OCI-LY7 (cell line): ENCODE measurements around the gene DCTN5. TPM values are rescaled to one million over a fixed set of nuclear protein-coding genes. Genes with fewer than 3 reads are reported as not detected.

Experiments
- BruUV-seq: library from RNA; stranded (reverse); fragments of 400-500 nt; replicated peaks from 2 replicates; lab custom pipeline; 2021; lab: Mats Ljungman, UMichigan
- CTCF ChIA-PET: fragments of 300-600 bp; sonication (Branson Sonifier 250); formaldehyde crosslinking; loops from one replicate; lab custom pipeline; 2022; ENCODE audit warnings: antibody characterized with exemption; ENCODE audit not compliant: unreplicated experiment; lab: Charles Lee
- POLR2A ChIA-PET: fragments of 300-600 bp; sonication (Branson Sonifier 250); formaldehyde crosslinking; loops from one replicate; lab custom pipeline; 2022; ENCODE audit warnings: antibody characterized with exemption; lab: Charles Lee
- DNase-seq: peaks from one replicate; pipeline ENCODE4 v3.0.0-alpha.2; 2015; ENCODE audit warnings: low spot score
- H2AFZ ChIP-seq: fragments of 200-600 bp; sonication (generic), shearing (Covaris generic); 2 replicates; pipeline ENCODE4 v1.6.1; 2014; ENCODE audit warnings: mild to moderate bottlenecking, antibody characterized with exemption, low read length, moderate library complexity
- H3K27ac ChIP-seq: fragments of 200-600 bp; sonication (generic); 2 replicates; pipeline ENCODE4 v1.5.1; 2014; ENCODE audit warnings: mixed run types, low read depth, mild to moderate bottlenecking, moderate library complexity, low read length, inconsistent platforms; ENCODE audit not compliant: poor library complexity, severe bottlenecking
- H3K36me3 ChIP-seq: fragments of 200-600 bp; sonication (generic); 2 replicates; pipeline ENCODE4 v1.6.1; 2014; ENCODE audit warnings: mild to moderate bottlenecking, antibody characterized with exemption, low read length, moderate library complexity, mixed read lengths; ENCODE audit not compliant: insufficient read depth
- H3K4me1 ChIP-seq: fragments of 200-600 bp; sonication (generic); 2 replicates; pipeline ENCODE4 v1.5.1; 2014; ENCODE audit warnings: mild to moderate bottlenecking, low read length; ENCODE audit not compliant: insufficient read depth, poor library complexity, severe bottlenecking
- H3K4me2 ChIP-seq: fragments of 200-600 bp; sonication (generic); 2 replicates; pipeline ENCODE4 v1.6.1; 2014; ENCODE audit warnings: mild to moderate bottlenecking, low read length
- H3K4me3 ChIP-seq: fragments of 200-600 bp; sonication (generic); 2 replicates; pipeline ENCODE4 v1.5.1; 2014; ENCODE audit warnings: mild to moderate bottlenecking, low read depth, low read length; ENCODE audit not compliant: poor library complexity, severe bottlenecking
- H3K79me2 ChIP-seq: fragments of 200-600 bp; sonication (generic); 2 replicates; pipeline ENCODE4 v1.6.1; 2016; ENCODE audit warnings: low read depth, mild to moderate bottlenecking, low read length, moderate library complexity, mixed read lengths; ENCODE audit not compliant: insufficient read depth
- H3K9me2 ChIP-seq: fragments of 200-600 bp; sonication (generic); 2 replicates; pipeline ENCODE4 v1.6.1; 2016; ENCODE audit warnings: mild to moderate bottlenecking, low read length, mixed read lengths; ENCODE audit not compliant: insufficient read depth
- H3K9me3 ChIP-seq: fragments of 200-600 bp; sonication (generic); 2 replicates; pipeline ENCODE4 v1.6.1; 2014; ENCODE audit warnings: mild to moderate bottlenecking, mixed run types, low read length, mixed read lengths
- H4K20me1 ChIP-seq: fragments of 200-600 bp; sonication (generic); 2 replicates; pipeline ENCODE4 v1.6.1; 2014; ENCODE audit warnings: mild to moderate bottlenecking, antibody characterized with exemption, low read length, moderate library complexity, mixed read lengths; ENCODE audit not compliant: insufficient read depth
- EZH2phosphoT487 ChIP-seq: fragments of 200-600 bp; sonication (generic); IDR thresholded peaks from 2 replicates; pipeline ENCODE4 v1.6.1; 2018; ENCODE audit warnings: low read depth, borderline replicate concordance, mild to moderate bottlenecking, mixed run types, antibody characterized with exemption, low read length, moderate library complexity, mixed read lengths
- intact Hi-C: fragments of 100-400 bp; cut with micrococcal nuclease; formaldehyde crosslinking; loops from one replicate; pipeline ENCODE4 v1.10.0; 2022; ENCODE audit not compliant: unreplicated experiment
- total RNA-seq, 2 experiments: library from RNA; depleted of rRNA in 1 of 2; stranded (reverse); fragments of >200 nt in 1 of 2; shearing (Covaris generic) in 1 of 2; gene quantifications; 2 replicates each; pipeline ENCODE4 v1.2.3, GENCODE V29; 2014 to 2022
- TF ChIP-seq, protein P1 (sequence below): fragments of 200-600 bp; sonication (generic); conservative IDR thresholded peaks from 2 replicates; pipeline ENCODE4 v1.5.1; 2014; ENCODE audit warnings: mild to moderate bottlenecking, antibody characterized with exemption, low read length, moderate library complexity, mixed read lengths

DCTN5 gene
- total RNA-seq, 2 experiments from 2014 or later: 37.3 to 89.6 TPM

DNA sequence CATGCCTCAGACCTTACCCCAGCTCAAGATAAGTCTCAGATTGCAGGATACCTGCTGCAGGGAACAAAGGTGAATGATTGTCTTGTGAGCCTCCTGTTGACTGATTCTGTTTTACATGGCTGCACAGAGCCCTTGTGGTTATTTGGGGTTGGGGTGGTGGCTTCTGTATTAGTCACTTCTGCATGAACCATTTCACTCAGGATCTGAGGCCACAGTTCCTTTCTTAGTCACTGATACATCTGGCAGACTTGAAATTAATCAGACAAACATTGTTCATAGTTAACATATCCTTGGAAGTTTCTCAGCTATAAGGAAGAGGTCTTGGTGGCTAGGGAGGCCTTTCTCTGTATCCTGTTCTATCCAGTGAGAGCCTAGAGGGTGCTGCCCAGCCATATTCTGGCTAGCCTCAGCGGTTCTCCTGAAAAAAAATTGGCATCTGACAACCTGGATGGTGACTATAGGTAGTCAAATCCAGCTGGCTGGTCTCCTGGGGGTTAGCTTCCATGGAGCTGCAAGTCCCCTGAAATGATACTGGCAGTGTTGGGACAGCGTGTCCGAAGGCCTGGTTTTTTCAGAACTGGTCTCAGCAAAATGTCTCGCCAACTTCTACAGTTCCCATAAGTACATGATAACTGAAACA lies 29.0 kb downstream of the DCTN5 start:
- no peak overlapping the region for H2AFZ ChIP-seq
- H3K79me2 ChIP-seq: no peaks in the 10 kb centered on the region
- no peak overlapping the region for H3K27ac ChIP-seq
- H3K36me3 ChIP-seq: peaks cover 78% of the 10 kb centered on the region
- no peak overlapping the region for H3K4me3 ChIP-seq
- no peaks in the 10 kb centered on the region for H4K20me1 ChIP-seq
- no peak overlapping the region for H3K4me2 ChIP-seq
- H3K4me1 ChIP-seq: no peaks in the 10 kb centered on the region
- intact Hi-C loops: no loop called here
- no peaks in the 10 kb centered on the region for H3K9me2 ChIP-seq
- H3K9me3 ChIP-seq: no peaks in the 10 kb centered on the region
- CTCF ChIA-PET: interaction anchor here (0.6 kb wide), 1 partner anchor 325 kb away, joined by 3 read pairs; no protein-coding TSS in a partner anchor
- BruUV-seq: no TSS peak
- no peak for TF ChIP-seq EZH2phosphoT487
- TF ChIP-seq, protein P1, sequence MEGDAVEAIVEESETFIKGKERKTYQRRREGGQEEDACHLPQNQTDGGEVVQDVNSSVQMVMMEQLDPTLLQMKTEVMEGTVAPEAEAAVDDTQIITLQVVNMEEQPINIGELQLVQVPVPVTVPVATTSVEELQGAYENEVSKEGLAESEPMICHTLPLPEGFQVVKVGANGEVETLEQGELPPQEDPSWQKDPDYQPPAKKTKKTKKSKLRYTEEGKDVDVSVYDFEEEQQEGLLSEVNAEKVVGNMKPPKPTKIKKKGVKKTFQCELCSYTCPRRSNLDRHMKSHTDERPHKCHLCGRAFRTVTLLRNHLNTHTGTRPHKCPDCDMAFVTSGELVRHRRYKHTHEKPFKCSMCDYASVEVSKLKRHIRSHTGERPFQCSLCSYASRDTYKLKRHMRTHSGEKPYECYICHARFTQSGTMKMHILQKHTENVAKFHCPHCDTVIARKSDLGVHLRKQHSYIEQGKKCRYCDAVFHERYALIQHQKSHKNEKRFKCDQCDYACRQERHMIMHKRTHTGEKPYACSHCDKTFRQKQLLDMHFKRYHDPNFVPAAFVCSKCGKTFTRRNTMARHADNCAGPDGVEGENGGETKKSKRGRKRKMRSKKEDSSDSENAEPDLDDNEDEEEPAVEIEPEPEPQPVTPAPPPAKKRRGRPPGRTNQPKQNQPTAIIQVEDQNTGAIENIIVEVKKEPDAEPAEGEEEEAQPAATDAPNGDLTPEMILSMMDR: no peak
- DNase-seq: no peak
- POLR2A ChIA-PET: no interaction called here

DNA sequence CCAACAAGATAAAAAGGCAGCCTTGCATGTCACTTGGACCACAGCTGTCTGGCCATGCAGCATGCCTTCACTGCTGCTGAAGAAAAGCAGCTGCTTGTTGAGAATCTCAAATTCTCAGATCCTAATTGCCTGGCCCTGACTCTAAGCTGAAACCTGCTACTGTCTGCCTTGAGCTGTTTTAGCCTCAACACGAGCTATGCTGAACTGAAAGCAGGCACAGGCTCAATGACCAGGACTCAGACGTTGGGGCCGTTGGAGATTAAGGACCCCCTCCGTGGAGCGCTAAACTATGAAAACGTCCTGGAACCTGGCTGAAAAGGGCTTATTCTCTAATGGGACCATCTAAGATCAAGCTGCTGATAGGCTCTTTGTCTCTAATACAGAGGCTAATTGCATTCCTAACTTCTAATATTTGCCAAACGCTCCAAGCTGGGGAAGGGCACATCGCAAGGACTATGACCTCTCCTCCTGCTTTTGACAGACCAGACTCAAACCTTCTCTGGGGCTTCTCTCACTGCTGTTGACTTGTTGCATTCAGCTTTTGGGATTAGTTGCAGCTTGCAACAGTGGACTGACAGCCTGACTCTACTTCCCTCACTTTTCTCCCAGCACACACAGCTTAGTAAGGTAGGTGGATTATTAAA lies 32.8 kb downstream of the DCTN5 start:
- Histone ChIP-seq H3K9me2 (no peaks in the 10 kb centered on the region), H3K36me3 (peaks cover 42% of the 10 kb centered on the region), H3K27ac (no peak overlapping the region), H3K79me2 (peaks cover 4% of the 10 kb centered on the region), H3K4me2 (no peak overlapping the region), H3K4me1 (peaks cover 7% of the 10 kb centered on the region), H2AFZ (no peak overlapping the region), H3K9me3 (no peaks in the 10 kb centered on the region), H4K20me1 (no peaks in the 10 kb centered on the region), H3K4me3 (no peak overlapping the region)
- TF ChIP-seq, protein P1: no peak
- no peak for TF ChIP-seq EZH2phosphoT487
- intact Hi-C loops: no loop called here
- ChIA-PET CTCF (no interaction called here), POLR2A (interaction anchor here (0.5 to 1.4 kb wide), 4 partner anchors 8 to 85 kb away, joined by 3 to 4 read pairs (median 3); no protein-coding TSS in a partner anchor)
- no peak for DNase-seq
- no TSS peak for BruUV-seq

DNA sequence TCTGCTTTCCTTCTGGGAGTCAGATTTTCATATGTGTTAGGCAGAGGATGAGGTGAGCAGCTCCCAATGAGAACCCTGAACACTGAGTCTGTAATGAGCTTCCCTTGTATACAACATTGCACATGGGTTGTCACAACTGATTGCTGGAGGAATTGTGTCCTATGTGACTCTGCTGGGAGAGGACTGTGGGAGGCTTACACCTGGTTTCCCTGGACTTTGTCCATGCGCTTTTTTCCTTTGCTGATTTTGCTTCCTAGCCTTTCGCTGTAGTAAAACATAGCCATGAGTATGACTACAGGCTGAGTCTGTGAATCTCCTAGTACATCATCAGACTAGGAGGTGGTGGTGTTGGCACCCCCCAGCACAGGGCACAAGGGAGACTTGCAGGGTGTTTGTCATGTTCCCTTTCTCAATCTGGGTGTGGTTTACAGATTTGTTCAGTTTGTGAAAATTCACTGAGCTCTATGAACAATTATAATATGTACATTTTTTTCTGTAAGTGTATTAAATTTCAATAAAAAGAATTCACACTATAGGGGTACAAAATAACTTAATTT lies 35.7 kb downstream of the DCTN5 start:
- H3K9me3 ChIP-seq: no peaks in the 10 kb centered on the region
- H3K4me1 ChIP-seq: peaks cover 28% of the 10 kb centered on the region
- H3K9me2 ChIP-seq: no peaks in the 10 kb centered on the region
- ChIA-PET CTCF (no interaction called here), POLR2A (interaction anchor here (0.7 to 1.1 kb wide), 2 partner anchors 8 to 18 kb away, joined by 3 to 4 read pairs; no protein-coding TSS in a partner anchor)
- DNase-seq: no peak
- BruUV-seq: no TSS peak
- peaks cover 45% of the 10 kb centered on the region for H3K36me3 ChIP-seq
- intact Hi-C loops: no loop called here
- H3K4me3 ChIP-seq: no peak overlapping the region
- H3K4me2 ChIP-seq: no peak overlapping the region
- TF ChIP-seq, protein P1: no peak
- no peak for TF ChIP-seq EZH2phosphoT487
- peaks cover 33% of the 10 kb centered on the region for H3K79me2 ChIP-seq
- no peaks in the 10 kb centered on the region for H4K20me1 ChIP-seq
- H2AFZ ChIP-seq: no peak overlapping the region
- H3K27ac ChIP-seq: no peak overlapping the region
